HepG2 (cell line): Measurements from ENCODE around the gene PRKCG. TPM values are rescaled to one million over a fixed set of nuclear protein-coding genes. Genes with fewer than 3 reads are reported as not detected.

Source experiments
- ATAC-seq: fragments of 200-7000 bp; cut with Tn5 transposase; 3 replicates; pipeline ENCODE4 v1.9.1; 2020; ENCODE audit warnings: mild to moderate bottlenecking, moderate library complexity
- BruUV-seq: library from RNA; stranded (reverse); fragments of 400-500 nt; replicated peaks from 2 replicates; lab custom pipeline; 2021; lab: Mats Ljungman, UMichigan
- CTCF ChIA-PET: fragments of 300-600 bp; formaldehyde crosslinking; extraction: SDS; loops from one replicate; lab custom pipeline; 2021; ENCODE audit warnings: low total read pairs, inconsistent platforms, low intra/inter-chr PET ratio; lab: Yijun Ruan, JAX
- POLR2A ChIA-PET: fragments of 350-600 bp; sonication (Branson Sonifier 250); formaldehyde crosslinking; loops from one replicate; lab custom pipeline; 2020; ENCODE audit warnings: antibody characterized with exemption, inconsistent platforms; lab: Yijun Ruan, JAX
- DNase-seq: peaks from one replicate; pipeline ENCODE4 v3.0.0-alpha.2; 2015; ENCODE audit warnings: low spot score
- FAIRE-seq: peaks from 3 replicates; lab custom pipeline; 2011; peaks lifted over from hg19 to GRCh38; lab: Jason Lieb, UNC
- H2AFZ ChIP-seq: one replicate; pipeline ENCODE4 v1.6.1; 2011; ENCODE audit warnings: low read length, inconsistent platforms
- H3K27ac ChIP-seq: fragments of 300-600 bp; 3 replicates; pipeline ENCODE4 v1.8.0; 2011; ENCODE audit warnings: mixed run types, mild to moderate bottlenecking, mixed read lengths, low read length, inconsistent platforms; ENCODE audit not compliant: insufficient read depth; ENCODE audit errors: extremely low read length
- H3K27me3 ChIP-seq, 2 experiments: fragments of 200-600 bp in 1 of 2; 2 replicates in 1 of 2; 3 replicates in 1 of 2; pipeline versions ENCODE4 v1.6.0 to v1.8.0; 2011; ENCODE audit warnings: low read length in 2 of 2, mild to moderate bottlenecking in 2 of 2, moderate library complexity in 2 of 2, inconsistent platforms in 1 of 2; ENCODE audit not compliant: insufficient read depth in 2 of 2, control insufficient read depth in 1 of 2
- H3K36me3 ChIP-seq, 2 experiments: fragments of 200-600 bp in 1 of 2; replicated peaks in 1 of 2; 2 replicates in 1 of 2; 3 replicates in 1 of 2; pipeline versions ENCODE4 v1.5.1 to v1.8.0; 2011; ENCODE audit warnings: low read length in 2 of 2, inconsistent platforms in 1 of 2; ENCODE audit not compliant: insufficient read depth in 2 of 2, control insufficient read depth in 1 of 2
- H3K4me1 ChIP-seq: 2 replicates; pipeline ENCODE4 v1.5.1; 2012; ENCODE audit warnings: low read length, inconsistent platforms; ENCODE audit not compliant: insufficient read depth
- H3K4me2 ChIP-seq: 2 replicates; pipeline ENCODE4 v1.6.0; 2011; ENCODE audit warnings: low read depth, low read length, inconsistent platforms
- H3K4me3 ChIP-seq, 3 experiments: fragments of 200-600 bp in 1 of 3; sonication (generic), shearing (Covaris generic) in 1 of 3; replicated peaks in 1 of 3; 2 replicates each; pipeline ENCODE4 v1.5.1; 2011 to 2016; ENCODE audit warnings: low read length in 3 of 3, inconsistent platforms in 2 of 3, low read depth in 2 of 3, mild to moderate bottlenecking in 2 of 3, control low read depth in 1 of 3, mixed read lengths in 1 of 3; ENCODE audit not compliant: insufficient read depth in 1 of 3
- H3K79me2 ChIP-seq: one replicate; pipeline ENCODE4 v1.6.1; 2011; ENCODE audit warnings: low read length, inconsistent platforms; ENCODE audit not compliant: insufficient read depth
- H3K9ac ChIP-seq: 2 replicates; pipeline ENCODE4 v1.6.0; 2011; ENCODE audit warnings: mild to moderate bottlenecking, low read depth, low read length, inconsistent platforms; ENCODE audit not compliant: insufficient read depth
- H3K9me3 ChIP-seq: 2 replicates; pipeline ENCODE4 v1.5.1; 2012; ENCODE audit warnings: mild to moderate bottlenecking, low read length
- H4K20me1 ChIP-seq: 2 replicates; pipeline ENCODE4 v1.6.0; 2011; ENCODE audit warnings: inconsistent platforms, mild to moderate bottlenecking, low read length, moderate library complexity; ENCODE audit not compliant: insufficient read depth
- ATF7 ChIP-seq, 2 experiments: fragments of 450-650 bp in 1 of 2; sonication (generic) in 1 of 2; formaldehyde crosslinking in 1 of 2; IDR thresholded peaks; 2 replicates each; pipeline versions ENCODE4 v1.4.0 to v1.6.1; 2016 to 2020; ENCODE audit warnings: antibody characterized with exemption in 1 of 2, mild to moderate bottlenecking in 1 of 2, missing genetic modification reagents in 1 of 2
- CEBPB ChIP-seq: IDR thresholded peaks from 2 replicates; pipeline ENCODE4 v1.6.1; 2011; ENCODE audit warnings: low read depth, low read length, improper control_type of control experiment, borderline replicate concordance
- CSRNP1 ChIP-seq: sonication (generic); formaldehyde crosslinking; IDR thresholded peaks from 2 replicates; pipeline ENCODE4 v1.8.1; 2023; ENCODE audit warnings: mild to moderate bottlenecking, missing genetic modification reagents
- EZH2 ChIP-seq: conservative IDR thresholded peaks from 2 replicates; pipeline ENCODE4 v1.6.1; 2012; ENCODE audit warnings: mild to moderate bottlenecking, low read depth, low read length, moderate library complexity
- HES4 ChIP-seq: sonication (generic); formaldehyde crosslinking; IDR thresholded peaks from 2 replicates; pipeline ENCODE4 v1.9.0; 2021; ENCODE audit warnings: mild to moderate bottlenecking, missing genetic modification reagents, borderline replicate concordance
- KDM5B ChIP-seq: sonication (generic); formaldehyde crosslinking; IDR thresholded peaks from 2 replicates; pipeline ENCODE4 v1.4.0; 2020; ENCODE audit warnings: missing genetic modification reagents, mild to moderate bottlenecking, borderline replicate concordance
- NFIB ChIP-seq: sonication (generic); formaldehyde crosslinking; IDR thresholded peaks from 2 replicates; pipeline ENCODE4 v1.9.0; 2021; ENCODE audit warnings: missing genetic modification reagents, mild to moderate bottlenecking, borderline replicate concordance
- NR2F6 ChIP-seq, 2 experiments: IDR thresholded peaks; 2 replicates each; pipeline ENCODE4 v1.6.1; 2016; ENCODE audit warnings: antibody characterized with exemption in 1 of 2, mild to moderate bottlenecking in 1 of 2
- PATZ1 ChIP-seq: sonication (generic); formaldehyde crosslinking; IDR thresholded peaks from 2 replicates; pipeline ENCODE4 v1.4.0; 2020; ENCODE audit warnings: missing genetic modification reagents
- PHB2 ChIP-seq: fragments of 450-650 bp; IDR thresholded peaks from 2 replicates; pipeline ENCODE4 v1.6.1; 2018; ENCODE audit not compliant: partially characterized antibody
- RFX1 ChIP-seq: fragments of 450-650 bp; IDR thresholded peaks from 2 replicates; pipeline ENCODE4 v1.6.1; 2017
- RXRA ChIP-seq: sonication (generic); formaldehyde crosslinking; IDR thresholded peaks from 2 replicates; pipeline ENCODE4 v1.5.1; 2020; ENCODE audit warnings: missing genetic modification reagents
- SNAI1 ChIP-seq: sonication (generic); formaldehyde crosslinking; IDR thresholded peaks from 2 replicates; pipeline ENCODE4 v1.5.0; 2020; ENCODE audit warnings: mild to moderate bottlenecking, missing genetic modification reagents, borderline replicate concordance
- TBX2 ChIP-seq: sonication (generic); formaldehyde crosslinking; IDR thresholded peaks from 2 replicates; pipeline ENCODE4 v1.5.0; 2020; ENCODE audit warnings: missing genetic modification reagents, mild to moderate bottlenecking, borderline replicate concordance
- TFDP1 ChIP-seq: IDR thresholded peaks from 2 replicates; pipeline ENCODE4 v1.6.1; 2016; ENCODE audit warnings: missing compliant biosample characterization, missing genetic modification reagents, borderline replicate concordance
- ZBTB14 ChIP-seq: sonication (generic); formaldehyde crosslinking; IDR thresholded peaks from 2 replicates; pipeline ENCODE4 v1.4.0; 2020; ENCODE audit warnings: missing genetic modification reagents
- ZNF460 ChIP-seq: sonication (generic); formaldehyde crosslinking; IDR thresholded peaks from 2 replicates; pipeline ENCODE4 v1.5.1; 2020; ENCODE audit warnings: missing genetic modification reagents, mild to moderate bottlenecking, borderline replicate concordance
- ZNF768 ChIP-seq: sonication (generic); formaldehyde crosslinking; IDR thresholded peaks from 2 replicates; pipeline ENCODE4 v1.4.0; 2020; ENCODE audit warnings: missing genetic modification reagents
- ZNF780A ChIP-seq: sonication (generic); formaldehyde crosslinking; IDR thresholded peaks from 2 replicates; pipeline ENCODE4 v1.8.0; 2022; ENCODE audit warnings: mild to moderate bottlenecking, missing genetic modification reagents, moderate library complexity
- WGBS: methylation state at CpG from one replicate; pipeline ENCODE4 v1.1.6; 2017; ENCODE audit warnings: low lambda C conversion rate; 5-methylcytosine and 5-hydroxymethylcytosine counted together
- in situ Hi-C: cut with HindIII; loops from 2 replicates; pipeline ENCODE4 v1.10.0; 2017; ENCODE audit warnings: low pct_unique_long_range_greater_than_20kb; ENCODE audit not compliant: extremely low pct_ligation_motif_present
- intact Hi-C: fragments of 100-400 bp; cut with micrococcal nuclease; formaldehyde crosslinking; loops from one replicate; pipeline ENCODE4 v1.10.0; 2022; ENCODE audit not compliant: unreplicated experiment
- polyA plus RNA-seq, 8 experiments: library from polyadenylated mRNA; depleted of rRNA in 3 of 8; stranded (reverse) in 7 of 8; unstranded in 1 of 8; fragments of >200 nt; fragmentation: Illumina TruSeq in 4 of 8; extraction: Trizol in 4 of 8; gene quantifications; 2 replicates each; pipeline versions ENCODE4 v1.2.1 to v1.2.3, GENCODE V29; 2011 to 2016; ENCODE audit warnings: low read depth in 4 of 8, missing spikeins in 1 of 8, mixed read lengths in 1 of 8; ENCODE audit not compliant: insufficient read depth in 1 of 8
- total RNA-seq, 5 experiments: library from RNA; depleted of rRNA; stranded (reverse); fragments of >200 nt; fragmentation: Illumina TruSeq; extraction: Trizol; gene quantifications; 2 replicates each; pipeline ENCODE4 v1.2.3, GENCODE V29; 2016; ENCODE audit warnings: low read depth in 1 of 5

Gene PRKCG
- total and polyA plus RNA-seq, 2 of the 13 experiments (the other 11 are each of a cell fraction or from before 2014, with no cell fraction given) = 0.02 to 0.03 TPM

GRCh38 chr19:53908935-53909415 lies 27.0 kb downstream of the PRKCG start, which contains the start of gene CACNG7:
Gene CACNG7, plus strand, starts transcription at chr19:53909278. Its CDS starts 3,554 bp downstream, at chr19:53912832.
- ATAC-seq (no peak), DNase-seq (no peak), FAIRE-seq (no peak)
- Histone ChIP-seq H3K4me1 (no peaks in the 10 kb centered on the region), H3K9ac (no peak within 1 kb of the TSS), H3K27ac (no peak within 1 kb of the TSS), H3K4me3 (no peak within 1 kb of the TSS; a peak in 1 of 6 replicates), H2AFZ (no peak within 1 kb of the TSS), H3K4me2 (no peak within 1 kb of the TSS), H3K9me3 (no peaks in the 10 kb centered on the region), H4K20me1 (peaks cover 7% of the 10 kb centered on the region; the same call in 1 of the 2 replicates), H3K27me3 (peaks cover 13 to 45% of the 10 kb centered on the region in 2 experiments), H3K36me3 (no peaks in the 10 kb centered on the region), H3K79me2 (no peaks in the 10 kb centered on the region)
- no TSS peak for BruUV-seq
- ChIA-PET POLR2A (no interaction called here), CTCF (no interaction called here)
- in situ Hi-C loops = loop anchor here (10.0 kb wide), 1 partner anchor 116 kb away; no protein-coding TSS in a partner anchor
- intact Hi-C loops = loop anchor here (5.0 kb wide), 1 partner anchor 113 kb away; no protein-coding TSS in a partner anchor
- WGBS = 11% methylated on average over 15 of the region's 28 CpGs
- TF ChIP-seq PHB2 (no peak), NR2F6 (IDR thresholded peaks at IDR 0.05) (no peak), NR2F6 (CRISPR knock-in tag; IDR thresholded peaks at IDR 0.05) (no peak), ZNF780A (CRISPR knock-in tag) (no peak), RXRA (no peak), TFDP1 (CRISPR knock-in tag) (no peak), ZNF460 (CRISPR knock-in tag) (no peak), EZH2 (no peak), SNAI1 (CRISPR knock-in tag) (no peak), NFIB (CRISPR knock-in tag) (no peak), RFX1 (no peak), ATF7 (IDR thresholded peaks at IDR 0.05) (no peak), ATF7 (CRISPR knock-in tag; IDR thresholded peaks at IDR 0.05) (no peak), ZBTB14 (CRISPR knock-in tag) (no peak), KDM5B (CRISPR knock-in tag) (no peak), ZNF768 (CRISPR knock-in tag) (no peak), PATZ1 (CRISPR knock-in tag) (no peak), TBX2 (CRISPR knock-in tag) (no peak), HES4 (CRISPR knock-in tag) (no peak), CSRNP1 (CRISPR knock-in tag) (no peak), CEBPB (no peak)
